HG02588 (cell line): Measurements from ENCODE around the gene HMCN2.
"Not testable (repeated sequence)": the region's sequence is repeated elsewhere in the genome, so short reads cannot be mapped to it uniquely, and the experiment has no call there.

ENCODE experiments used
- ATAC-seq: cut with Tn5 transposase; IDR thresholded peaks from one replicate; pipeline ENCODE4 v1.9.1; 2021; ENCODE audit warnings: mild to moderate bottlenecking, moderate library complexity; ENCODE audit not compliant: unreplicated experiment

The HMCN2 gene

DNA sequence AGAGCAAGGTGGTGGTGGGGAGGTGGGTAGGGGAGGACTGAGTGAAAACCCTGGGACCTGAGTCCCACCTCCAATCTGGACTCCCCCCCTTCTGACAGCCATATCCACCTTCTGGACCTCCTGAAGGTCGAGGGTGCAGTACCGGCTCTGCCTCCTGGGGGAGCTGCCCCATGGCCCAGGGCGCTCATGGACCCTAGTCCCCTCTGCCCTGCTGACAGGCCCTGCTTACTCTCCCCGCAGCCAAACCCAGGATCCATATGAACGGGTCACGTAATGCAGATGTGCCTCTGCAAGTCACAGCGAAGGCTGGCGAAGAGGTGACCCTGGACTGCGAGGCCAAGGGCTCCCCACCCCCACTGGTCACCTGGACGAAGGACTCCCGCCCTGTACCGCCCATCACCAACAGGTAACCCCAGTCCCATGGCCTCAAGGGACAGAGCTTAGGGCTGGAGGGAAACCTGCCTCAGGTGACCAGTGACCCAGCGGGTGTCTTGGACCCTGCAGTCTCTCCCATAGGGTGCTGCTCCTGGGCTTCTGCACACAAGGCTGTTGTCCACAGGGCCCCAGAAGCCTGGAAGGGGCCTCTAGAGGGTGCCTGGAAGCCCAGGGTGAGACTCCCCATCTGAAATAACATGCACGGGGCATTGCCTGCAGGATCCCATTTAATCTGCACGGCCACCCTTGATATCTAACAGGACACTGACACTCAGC lies 61.7 kb downstream of the HMCN2 start:
- ATAC-seq = no peak

DNA sequence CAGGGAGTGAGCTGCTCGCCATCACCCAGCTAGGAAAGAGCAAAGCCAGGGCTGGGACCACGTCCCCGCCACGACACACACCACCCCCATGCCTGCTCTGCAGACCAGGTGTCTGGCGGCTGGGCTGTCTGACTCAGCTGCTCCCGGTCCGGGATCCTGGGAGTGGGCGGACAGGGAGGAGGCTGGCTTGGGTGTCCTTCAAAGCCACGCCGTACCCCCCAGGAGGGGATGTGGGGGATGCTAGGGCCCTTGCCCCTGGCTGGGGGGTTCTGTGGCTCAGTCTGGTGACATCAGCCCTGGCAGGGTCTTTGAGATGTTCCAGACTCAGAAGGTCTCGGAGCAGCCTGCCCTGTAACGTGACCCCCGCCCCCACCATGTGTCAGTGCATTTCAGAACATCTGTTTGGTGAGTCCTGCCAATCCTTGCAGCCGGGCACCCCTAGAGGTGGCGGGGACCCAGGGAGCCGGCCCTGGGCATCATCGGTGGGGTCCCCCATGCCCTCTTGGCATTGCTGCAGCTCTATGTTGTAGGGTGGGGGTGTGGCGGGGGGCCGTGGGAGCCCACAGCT lies 62.3 kb downstream of the HMCN2 start:
- ATAC-seq = no peak

DNA sequence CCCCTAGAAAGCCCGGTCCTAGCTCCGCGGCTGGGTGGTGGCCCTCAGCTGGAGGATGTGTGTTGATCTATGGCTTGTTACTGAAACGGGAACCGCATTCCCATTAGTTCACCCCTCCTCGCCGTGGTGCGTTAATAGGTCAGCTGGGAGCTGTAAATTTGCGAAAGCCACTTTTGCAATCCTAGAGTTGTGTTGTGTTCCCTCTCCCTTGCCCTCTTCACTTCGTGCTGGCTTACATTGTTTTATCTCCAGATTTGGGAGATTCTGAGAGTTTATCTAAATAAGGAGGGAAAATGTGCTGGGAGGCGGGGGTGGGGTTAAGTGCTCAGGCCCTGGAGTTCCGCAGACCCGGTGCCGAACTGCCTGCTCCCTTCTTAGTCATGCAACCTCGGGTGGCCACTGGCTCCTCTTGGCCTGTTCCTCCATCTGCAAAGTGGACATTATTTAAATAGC lies 62.8 kb downstream of the HMCN2 start:
- no peak for ATAC-seq

DNA sequence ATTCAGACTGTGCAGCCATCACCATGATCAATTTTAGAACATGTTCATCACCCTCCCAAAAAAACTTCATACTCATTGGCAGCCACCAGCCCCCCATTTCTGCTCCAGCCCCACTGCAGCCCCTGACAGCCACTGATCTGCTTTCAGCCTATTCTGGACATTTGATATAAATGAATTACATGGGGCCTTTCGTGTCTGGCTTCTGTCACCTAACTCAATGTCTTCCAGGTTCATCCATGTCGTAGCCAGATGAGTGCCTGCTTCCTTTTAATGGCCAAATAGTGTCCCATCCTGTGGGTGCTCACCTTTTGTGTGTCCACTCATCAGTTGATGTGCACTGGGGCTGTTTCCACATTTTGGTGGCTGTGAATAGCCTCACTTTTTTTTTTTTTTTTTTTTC lies 63.5 kb downstream of the HMCN2 start:
- ATAC-seq = no peak

DNA sequence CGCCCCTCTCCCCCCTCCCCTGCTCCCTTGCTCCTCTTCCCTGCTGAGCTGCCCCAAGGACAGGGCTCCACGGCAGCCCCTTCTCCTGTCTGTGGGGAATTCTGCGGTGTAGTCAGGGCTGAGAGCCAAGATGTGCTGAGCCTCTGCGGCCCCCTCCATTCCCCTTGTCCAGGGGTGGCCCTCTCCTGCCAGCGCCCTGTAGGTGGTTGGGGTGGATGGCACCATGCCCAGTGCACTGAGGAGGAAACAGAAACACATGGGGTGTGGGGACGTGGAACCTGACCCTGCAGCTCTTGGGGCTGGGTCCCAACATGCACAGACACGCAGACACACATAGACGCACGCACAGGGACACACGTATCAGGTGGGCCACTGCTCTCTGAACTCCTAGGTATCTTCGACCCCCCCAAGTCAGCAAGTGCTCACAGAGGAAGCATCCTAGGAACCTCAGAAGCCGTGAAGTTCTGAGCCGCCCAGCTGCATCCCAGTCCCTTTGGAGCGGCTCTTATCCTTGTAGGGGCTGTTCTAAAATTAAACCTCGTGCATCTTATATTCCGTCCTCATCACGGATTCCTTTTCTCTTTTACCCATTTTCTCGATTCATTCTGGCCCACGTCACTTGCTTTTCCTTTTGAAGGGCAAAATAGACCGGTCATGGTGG lies 64.8 kb downstream of the HMCN2 start:
- ATAC-seq = no peak

DNA sequence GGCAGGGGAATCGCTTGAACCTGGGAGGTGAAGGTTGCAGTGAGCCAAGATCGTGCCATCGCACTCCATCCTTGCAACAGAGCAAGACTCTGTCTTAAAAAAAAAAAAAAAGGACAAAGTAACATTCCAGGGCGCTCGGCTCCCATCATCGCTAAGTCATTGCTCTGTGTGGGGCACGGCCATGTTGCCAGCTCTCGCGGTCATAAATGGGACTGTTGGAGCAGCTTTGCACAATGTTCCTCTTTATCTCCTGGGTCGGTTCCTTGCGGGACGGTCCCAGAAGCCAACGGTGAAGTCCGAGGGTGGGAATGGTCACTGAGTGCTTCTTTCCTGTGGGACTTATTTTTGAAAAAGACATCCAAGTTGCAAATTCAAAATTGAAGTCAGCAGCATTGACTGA lies 65.5 kb downstream of the HMCN2 start:
- no peak for ATAC-seq

DNA sequence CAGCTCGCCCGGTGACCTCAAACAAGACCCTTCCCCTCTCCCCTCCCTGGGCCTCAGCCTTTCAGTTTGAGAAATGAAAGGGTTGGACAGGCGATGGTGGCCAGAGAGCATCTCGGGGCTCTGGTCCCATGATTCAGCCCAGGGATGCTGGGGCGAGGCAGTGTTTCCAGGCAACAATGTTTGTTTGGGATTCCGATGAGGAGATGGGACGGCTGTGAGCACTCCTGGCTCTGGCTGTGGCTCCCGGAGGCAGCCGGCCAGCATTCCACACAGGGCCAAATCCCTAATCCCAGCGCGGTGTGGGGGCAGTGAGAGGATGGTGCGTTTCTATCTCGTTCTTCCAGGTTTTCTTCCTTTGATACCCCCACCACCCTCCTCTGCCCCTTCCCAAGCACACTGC lies 66.0 kb downstream of the HMCN2 start:
- ATAC-seq = no peak

DNA sequence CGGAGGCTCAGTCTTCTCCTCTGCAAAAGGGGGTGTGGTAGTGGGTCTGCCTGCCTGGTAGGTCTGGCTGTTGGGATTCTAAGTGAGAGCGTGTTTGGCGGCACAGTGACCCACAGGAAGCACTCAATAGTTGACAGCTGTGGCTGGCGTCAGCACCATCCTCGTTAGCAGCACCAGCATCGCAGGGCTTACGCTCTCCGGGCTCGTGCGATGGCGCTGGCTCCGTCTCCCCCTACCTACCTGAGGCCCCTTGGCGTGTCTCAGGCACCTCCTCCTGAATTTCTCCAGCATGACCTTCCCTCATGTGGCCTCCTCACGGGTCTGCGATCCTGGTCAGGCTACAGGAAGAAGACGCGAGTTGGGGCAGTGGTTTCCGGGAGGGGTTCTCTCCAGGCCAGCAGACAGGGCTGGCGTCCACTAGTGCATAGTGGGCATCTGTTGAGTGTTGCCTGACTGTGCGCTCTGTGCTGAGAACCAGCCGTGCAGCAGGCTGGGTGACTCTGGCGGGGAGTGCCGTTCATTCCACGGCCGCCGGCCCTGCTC lies 66.9 kb downstream of the HMCN2 start:
- no peak for ATAC-seq

- no peak for ATAC-seq
Observed at GRCh38 chr9:130333041-130333711, 67.6 kb downstream of the HMCN2 start.

- no peak for ATAC-seq
Observed at GRCh38 chr9:130333712-130334062, 68.1 kb downstream of the HMCN2 start.

- no peak for ATAC-seq
Observed at GRCh38 chr9:130334915-130335314, 69.4 kb downstream of the HMCN2 start.

GRCh38 chr9:130336027-130336610 lies 70.6 kb downstream of the HMCN2 start:
- ATAC-seq = no peak

- no peak for ATAC-seq
Observed at GRCh38 chr9:130336885-130337284, 71.3 kb downstream of the HMCN2 start.

GRCh38 chr9:130337318-130337717 lies 71.8 kb downstream of the HMCN2 start:
- ATAC-seq = no peak

GRCh38 chr9:130337784-130338380 lies 72.3 kb downstream of the HMCN2 start:
- ATAC-seq = no peak

GRCh38 chr9:130338891-130339290 lies 73.3 kb downstream of the HMCN2 start:
- ATAC-seq = not testable (repeated sequence)

- ATAC-seq = no peak
Observed at GRCh38 chr9:130339306-130339705, 73.7 kb downstream of the HMCN2 start.

GRCh38 chr9:130340011-130340410 lies 74.5 kb downstream of the HMCN2 start:
- ATAC-seq = no peak

DNA sequence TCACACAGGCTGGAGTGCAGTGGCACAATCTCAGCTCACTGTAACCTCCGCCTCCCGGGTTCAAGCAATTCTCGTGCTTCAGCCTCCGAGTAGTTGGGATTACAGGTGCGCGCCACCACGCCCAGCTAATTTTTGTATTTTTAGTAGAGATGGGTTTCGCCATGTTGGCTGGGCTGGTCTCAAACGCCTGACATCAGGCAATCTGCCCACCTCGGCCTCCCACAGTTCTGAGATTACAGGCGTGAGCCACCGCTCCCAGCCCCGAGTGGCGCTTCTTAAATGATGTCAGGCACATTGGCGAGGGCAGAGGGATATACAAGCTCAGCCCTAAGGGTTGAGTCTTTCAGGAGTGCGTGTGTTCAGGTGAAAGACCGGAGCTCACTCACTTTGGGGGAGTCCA lies 75.0 kb downstream of the HMCN2 start:
- not testable (repeated sequence) for ATAC-seq

DNA sequence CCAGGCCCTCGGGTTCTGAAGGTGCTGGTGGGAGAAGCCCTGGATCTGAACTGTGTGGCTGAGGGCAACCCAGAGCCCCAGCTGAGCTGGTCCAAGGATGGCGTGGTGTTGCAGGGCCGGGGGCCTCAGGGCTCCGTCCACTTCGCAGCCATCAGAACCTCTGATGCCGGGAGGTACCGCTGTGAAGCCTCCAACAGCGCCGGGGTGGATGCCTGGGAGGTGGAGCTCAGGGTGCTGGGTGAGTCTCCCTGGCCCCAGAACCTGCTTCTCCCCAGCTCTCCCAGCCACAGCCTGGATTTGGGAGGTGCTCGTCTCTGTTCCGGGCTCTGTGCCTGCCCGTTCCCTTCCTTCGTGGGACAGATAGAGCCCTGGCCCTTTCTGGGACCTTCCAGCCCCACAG lies 75.6 kb downstream of the HMCN2 start:
- ATAC-seq = no peak
